IgD-negative memory B cell (primary cell): ENCODE measurements around the gene MYO1E. TPM values are rescaled to one million over a fixed set of nuclear protein-coding genes. Genes with fewer than 3 reads are reported as not detected.
A peak's percentile ranks its signal among the peaks of the same experiment; 100 is the strongest.
"Not testable (repeated sequence)": the region's sequence is repeated elsewhere in the genome, so short reads cannot be mapped to it uniquely, and the experiment has no call there.

Experiments used
- H3K27ac Mint-ChIP-seq, 3 donors: one replicate each; pipeline ENCODE4 v1.8.0; 2020 to 2022; ENCODE audit warnings: mild to moderate bottlenecking in 3 of 3, mixed read lengths in 3 of 3, moderate library complexity in 1 of 3
- H3K27me3 Mint-ChIP-seq: one replicate; pipeline ENCODE4 v1.8.0; 2021; ENCODE audit warnings: mixed read lengths
- H3K36me3 Mint-ChIP-seq: one replicate; pipeline ENCODE4 v1.8.0; 2020; ENCODE audit warnings: mild to moderate bottlenecking, mixed read lengths
- H3K4me1 Mint-ChIP-seq, 3 donors: one replicate each; pipeline ENCODE4 v1.8.0; 2020 to 2022; ENCODE audit warnings: mixed read lengths in 3 of 3, mild to moderate bottlenecking in 1 of 3
- H3K4me3 Mint-ChIP-seq, 4 donors: one replicate each; pipeline ENCODE4 v1.8.0; 2020 to 2022; ENCODE audit warnings: mild to moderate bottlenecking in 4 of 4, mixed read lengths in 4 of 4, moderate library complexity in 3 of 4
- H3K9me3 Mint-ChIP-seq, 3 donors: one replicate each; pipeline ENCODE4 v1.8.0; 2020 to 2021; ENCODE audit warnings: mixed read lengths in 3 of 3, mild to moderate bottlenecking in 1 of 3
- polyA plus RNA-seq: library from polyadenylated mRNA; unstranded; fragments of 300-500 nt; fragmentation: Illumina TruSeq; gene quantifications from one replicate; pipeline ENCODE4 v1.2.3, GENCODE V29; 2021

MYO1E gene
- 27.4 TPM for polyA plus RNA-seq

DNA sequence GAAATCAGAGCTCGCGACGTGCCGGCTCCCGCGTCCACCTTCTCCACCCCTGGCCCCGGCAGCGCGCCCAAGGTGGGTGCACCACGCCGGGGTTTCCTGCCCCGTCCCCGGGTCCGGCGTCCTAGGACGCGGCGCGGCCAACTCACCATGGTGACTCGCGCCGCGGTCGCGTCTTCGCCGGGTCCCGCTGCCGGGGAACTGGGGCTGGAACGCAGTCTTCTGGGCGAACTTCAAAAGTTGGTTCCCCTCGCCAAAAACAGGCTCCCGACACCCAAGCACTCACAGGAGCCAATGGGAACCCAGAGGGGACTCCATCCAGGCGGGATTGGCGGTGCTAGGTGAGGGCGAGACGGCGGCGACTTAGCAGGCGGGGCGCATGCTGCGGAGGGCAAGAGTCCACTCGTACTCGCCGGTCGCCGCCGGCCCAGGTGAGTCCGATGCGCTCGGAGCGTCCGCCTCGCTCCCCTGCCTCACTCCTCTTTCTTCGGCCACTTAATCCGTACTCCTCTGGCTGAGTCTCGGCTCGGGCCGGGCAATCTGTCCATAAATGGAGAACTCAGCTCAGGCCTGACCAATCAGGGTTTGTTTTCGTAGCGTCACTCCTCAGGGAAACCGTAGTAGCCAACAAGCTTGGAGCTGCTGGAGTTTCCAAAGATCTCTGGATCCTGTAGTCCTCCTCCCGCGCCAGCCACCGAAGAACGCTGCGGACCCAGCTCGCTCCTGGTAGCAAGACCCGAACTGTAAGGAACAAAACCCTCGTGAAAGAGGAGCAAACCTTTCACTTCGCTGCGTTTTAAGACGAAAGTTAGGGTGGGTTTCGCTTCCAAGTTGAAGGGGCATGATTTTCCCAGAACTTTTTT lies at the start of gene MYO1E:
MYO1E (minus strand) TSS at position 520 of the 860 bp plus-strand sequence; CDS start at position 149, 371 bp downstream.
- Mint-ChIP-seq H3K4me3 (peak within 1 kb of the TSS; percentile 93 to 100 (median 98)), H3K9me3 (no peaks in the 10 kb centered on the region), H3K27me3 (peaks cover 8% of the 10 kb centered on the region), H3K36me3 (no peaks in the 10 kb centered on the region), H3K27ac (peak within 1 kb of the TSS; percentile 78 to 99 (median 81)), H3K4me1 (peaks cover 17 to 53% (median 28%) of the 10 kb centered on the region in 3 donors)

DNA sequence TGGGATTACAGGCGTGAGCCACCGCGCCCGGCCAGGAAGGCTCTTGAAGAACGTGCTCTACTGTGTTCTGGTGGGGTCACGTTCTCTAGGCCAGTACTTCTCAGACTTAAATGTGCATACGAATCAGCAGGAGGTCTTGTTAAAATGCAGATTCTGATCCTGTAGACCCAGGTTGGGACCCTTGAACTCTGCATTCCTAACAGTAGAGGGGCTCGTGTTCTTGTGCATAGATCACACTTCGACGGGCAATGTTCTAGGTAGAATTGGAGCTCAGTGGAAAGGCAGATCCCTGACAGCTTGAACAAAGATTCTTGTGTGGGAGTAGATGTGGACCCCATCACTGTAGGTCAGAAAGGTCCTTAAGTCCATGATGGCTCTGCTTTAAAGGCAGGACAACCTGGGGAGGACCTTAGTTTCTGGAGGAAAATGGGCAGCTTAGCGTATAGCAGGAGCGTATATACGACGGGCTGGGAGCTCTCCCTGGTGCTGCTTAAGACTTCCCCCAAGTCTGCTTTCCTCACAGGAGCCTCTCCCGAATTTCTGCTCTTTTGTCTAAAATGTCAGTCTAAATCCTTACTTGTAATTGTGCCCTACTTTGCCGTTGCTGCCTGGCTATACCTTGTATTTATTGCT lies 48.4 kb upstream of the MYO1E start:
- Mint-ChIP-seq H3K4me1 (peaks cover 12 to 22% (median 21%) of the 10 kb centered on the region in 3 donors), H3K27me3 (peaks cover 1% of the 10 kb centered on the region), H3K9me3 (no peaks in the 10 kb centered on the region), H3K4me3 (peak overlapping the region in 1 of 4 donors; percentile 1), H3K27ac (no peak overlapping the region), H3K36me3 (no peaks in the 10 kb centered on the region)

DNA sequence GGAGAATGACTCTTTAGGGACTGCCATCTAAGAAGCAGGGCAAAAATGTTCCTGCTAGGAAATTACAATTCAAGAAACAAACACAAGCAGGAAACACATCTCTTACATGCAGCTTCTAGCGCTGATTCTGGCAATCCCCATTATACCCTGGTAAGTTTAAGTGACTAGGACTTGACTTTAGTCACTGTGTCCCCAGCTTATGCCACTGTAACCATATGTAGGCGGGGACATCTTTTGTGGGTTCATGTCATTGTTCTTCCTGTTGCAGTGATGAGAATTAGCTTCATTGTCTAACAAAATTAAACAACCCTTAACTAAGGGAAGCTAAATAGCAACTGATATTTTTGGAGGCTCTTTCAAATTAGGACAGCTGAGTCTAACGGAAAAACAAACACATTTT lies 47.4 kb upstream of the MYO1E start:
- peaks cover 12 to 24% (median 21%) of the 10 kb centered on the region in 3 donors for H3K4me1 Mint-ChIP-seq
- no peak overlapping the region for H3K27ac Mint-ChIP-seq

DNA sequence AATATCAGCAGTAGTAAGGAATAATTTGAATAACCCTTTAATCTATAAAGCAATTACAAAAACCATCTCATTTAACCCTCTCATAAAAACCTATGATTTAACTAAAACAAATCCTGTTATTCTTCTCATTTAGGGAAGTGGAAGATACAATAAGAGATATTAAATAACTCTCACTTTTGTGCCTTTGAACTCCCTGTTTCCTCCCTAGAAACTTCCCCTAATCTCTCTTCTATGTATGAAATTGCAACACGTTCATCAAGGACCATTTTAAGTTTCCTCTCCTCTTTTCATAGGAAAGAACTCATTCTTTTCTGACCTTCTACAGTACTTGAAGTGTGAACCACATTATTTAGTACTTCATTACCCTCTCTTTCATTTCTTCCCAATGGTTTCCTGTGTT lies 46.5 kb upstream of the MYO1E start:
- Mint-ChIP-seq H3K27ac (no peak overlapping the region), H3K36me3 (no peaks in the 10 kb centered on the region), H3K4me1 (peaks cover 7 to 22% (median 19%) of the 10 kb centered on the region in 3 donors), H3K27me3 (peaks cover 1% of the 10 kb centered on the region), H3K4me3 (no peak overlapping the region), H3K9me3 (no peaks in the 10 kb centered on the region)

More for the DNA sequence above, 47.4 kb upstream of the MYO1E start:
- Mint-ChIP-seq H3K9me3 (no peaks in the 10 kb centered on the region), H3K36me3 (no peaks in the 10 kb centered on the region), H3K4me3 (no peak overlapping the region), H3K27me3 (peaks cover 1% of the 10 kb centered on the region)

DNA sequence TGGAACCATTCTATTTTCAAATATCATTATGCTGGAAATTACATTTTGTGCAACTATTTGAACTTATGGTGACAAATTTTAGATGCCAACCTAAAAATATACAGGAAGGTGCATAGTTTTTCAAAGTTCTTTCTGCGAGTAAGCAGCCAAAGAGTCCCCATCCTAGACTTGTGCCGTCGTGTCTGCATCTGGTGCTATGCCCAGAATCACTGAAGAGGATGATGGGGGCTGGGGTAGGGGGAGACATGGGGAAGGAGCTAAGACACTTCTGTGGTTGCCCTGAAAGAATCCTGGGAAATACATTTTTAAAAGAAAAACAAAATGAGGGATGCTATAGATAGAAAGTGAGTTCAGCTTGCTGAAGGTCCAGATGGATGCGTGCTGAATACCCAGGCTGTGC lies 44.1 kb upstream of the MYO1E start:
- no peak overlapping the region for H3K27ac Mint-ChIP-seq
- no peaks in the 10 kb centered on the region for H3K27me3 Mint-ChIP-seq

DNA sequence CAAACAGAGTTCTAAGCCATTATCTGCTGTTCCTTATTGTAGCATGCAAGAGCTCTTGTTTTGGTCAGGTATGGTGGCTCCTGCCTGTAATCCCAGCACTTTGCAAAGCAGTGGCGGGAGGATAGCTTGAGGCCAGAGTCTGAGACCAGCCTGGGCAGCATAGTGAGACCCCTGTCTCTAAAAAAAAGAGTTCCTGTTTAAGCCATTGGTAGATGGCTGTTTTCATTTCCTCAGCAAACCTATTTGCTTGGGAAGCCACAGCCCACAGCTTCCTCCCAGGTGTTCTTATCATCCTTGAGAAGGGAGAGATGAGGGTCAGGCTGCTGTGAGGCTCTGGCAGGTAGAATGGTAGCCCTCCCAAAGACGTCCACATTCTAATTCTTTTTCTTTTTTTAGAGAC lies 40.9 kb upstream of the MYO1E start:
- no peaks in the 10 kb centered on the region for H3K36me3 Mint-ChIP-seq
- H3K9me3 Mint-ChIP-seq, result no peaks in the 10 kb centered on the region
- H3K4me1 Mint-ChIP-seq, result peaks cover 35 to 50% (median 44%) of the 10 kb centered on the region in 3 donors
- no peaks in the 10 kb centered on the region for H3K27me3 Mint-ChIP-seq
- H3K4me3 Mint-ChIP-seq, result peak overlapping the region in 2 of 4 donors; percentile 41 to 91
- peak overlapping the region in 2 of 3 donors; percentile 79 to 97 for H3K27ac Mint-ChIP-seq

More for the DNA sequence above, 44.1 kb upstream of the MYO1E start:
- Mint-ChIP-seq H3K36me3 (no peaks in the 10 kb centered on the region), H3K9me3 (no peaks in the 10 kb centered on the region), H3K4me3 (no peak overlapping the region), H3K4me1 (peaks cover 26 to 44% (median 36%) of the 10 kb centered on the region in 3 donors)

DNA sequence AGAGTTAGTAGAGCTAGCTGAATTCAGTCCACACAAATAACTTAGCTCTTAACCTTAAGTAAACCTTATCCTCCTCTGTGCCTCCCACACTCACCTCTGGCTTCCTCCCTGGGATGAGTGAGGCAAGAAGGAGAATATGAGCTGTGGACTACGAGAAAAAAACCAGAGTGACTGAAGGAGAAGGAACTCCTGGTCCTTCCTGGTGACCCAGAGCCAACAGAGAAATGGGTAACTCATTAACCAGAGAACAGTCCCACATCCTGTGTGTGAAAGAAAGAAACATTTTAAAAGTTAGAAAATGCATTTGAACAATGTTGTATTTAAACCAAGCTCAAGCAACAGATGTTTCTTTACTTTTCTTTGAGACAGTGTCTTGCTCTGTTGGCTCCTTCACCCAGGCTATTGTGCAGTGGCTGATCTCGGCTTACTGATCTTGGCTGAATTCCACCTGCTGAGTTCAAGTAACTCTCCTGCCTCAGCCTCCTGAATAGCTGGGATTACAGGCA lies 37.8 kb upstream of the MYO1E start:
- no peaks in the 10 kb centered on the region for H3K9me3 Mint-ChIP-seq
- no peaks in the 10 kb centered on the region for H3K27me3 Mint-ChIP-seq
- H3K36me3 Mint-ChIP-seq, result no peaks in the 10 kb centered on the region
- H3K4me1 Mint-ChIP-seq, result peaks cover 47 to 56% (median 54%) of the 10 kb centered on the region in 3 donors
- H3K27ac Mint-ChIP-seq, result peak overlapping the region in 2 of 3 donors; percentile 70 to 79
- H3K4me3 Mint-ChIP-seq, result peak overlapping the region in 2 of 4 donors; percentile 86 to 91

DNA sequence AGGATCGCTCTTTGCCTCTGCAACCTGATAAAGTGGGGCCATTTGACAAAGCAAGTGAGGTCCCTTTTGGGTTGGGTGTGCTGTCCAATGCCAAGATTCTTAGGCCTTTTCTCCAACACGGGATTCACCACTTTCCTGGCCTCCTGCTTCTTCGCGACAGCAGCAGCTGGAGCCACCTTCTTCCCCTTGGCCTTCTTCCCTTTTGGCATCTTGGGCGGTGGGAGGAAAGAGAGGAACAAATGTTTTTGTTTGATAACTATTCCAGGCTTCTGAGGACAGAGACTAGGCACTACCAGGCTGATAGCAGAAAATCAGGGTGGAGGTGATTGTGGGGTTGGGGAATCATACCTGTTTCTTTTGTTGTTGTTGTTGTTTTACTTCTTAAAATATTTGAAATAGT lies 35.3 kb upstream of the MYO1E start:
- peaks cover 37 to 49% (median 42%) of the 10 kb centered on the region in 3 donors for H3K4me1 Mint-ChIP-seq
- H3K36me3 Mint-ChIP-seq, result no peaks in the 10 kb centered on the region
- H3K9me3 Mint-ChIP-seq, result no peaks in the 10 kb centered on the region
- no peaks in the 10 kb centered on the region for H3K27me3 Mint-ChIP-seq
- H3K4me3 Mint-ChIP-seq, result no peak overlapping the region
- H3K27ac Mint-ChIP-seq, result no peak overlapping the region

DNA sequence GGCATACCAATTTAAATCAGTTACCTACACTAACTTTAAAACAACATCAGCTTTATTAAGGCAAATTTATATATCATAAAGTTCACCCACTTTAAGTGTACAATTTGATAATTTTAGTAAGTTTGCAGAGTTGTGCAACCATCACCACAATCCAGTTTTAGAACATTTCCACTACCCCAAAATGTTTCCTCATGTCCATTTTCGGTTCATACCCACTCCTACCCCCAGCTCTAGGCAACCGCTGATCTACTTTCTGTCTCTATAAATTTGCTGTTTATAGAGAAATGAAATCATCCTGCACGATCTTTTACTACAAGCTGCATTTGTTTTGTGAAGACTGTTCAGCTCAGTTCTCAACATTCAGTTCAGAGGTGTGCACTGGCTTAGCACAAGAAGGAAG lies 33.8 kb upstream of the MYO1E start:
- H3K9me3 Mint-ChIP-seq, result no peaks in the 10 kb centered on the region
- H3K4me3 Mint-ChIP-seq, result peak overlapping the region; percentile 15 to 85 (median 67)
- no peaks in the 10 kb centered on the region for H3K36me3 Mint-ChIP-seq
- peak overlapping the region in 1 of 3 donors; percentile 2 for H3K27ac Mint-ChIP-seq
- H3K4me1 Mint-ChIP-seq, result peaks cover 30 to 41% (median 34%) of the 10 kb centered on the region in 3 donors
- H3K27me3 Mint-ChIP-seq, result no peaks in the 10 kb centered on the region

DNA sequence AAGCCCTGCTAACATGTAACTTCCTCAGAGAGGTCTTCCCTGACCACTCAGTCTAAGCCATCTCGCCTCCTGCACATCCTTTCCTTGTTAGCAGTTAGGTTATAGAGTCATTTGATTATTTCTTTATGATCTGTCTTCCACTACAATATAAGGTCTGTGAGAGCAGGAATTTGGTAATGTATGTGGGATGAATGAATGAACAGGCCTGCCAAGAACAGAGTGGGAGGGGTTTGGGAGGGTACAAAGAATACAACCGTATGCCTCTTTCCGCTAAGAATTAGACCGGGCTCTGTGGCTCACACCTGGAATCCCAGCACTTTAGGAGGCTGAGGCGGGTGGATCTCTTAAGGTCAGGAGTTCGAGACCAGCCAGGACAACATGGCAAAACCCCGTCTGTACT lies 32.4 kb upstream of the MYO1E start:
- Mint-ChIP-seq H3K27ac (peak overlapping the region in 1 of 3 donors; percentile 64), H3K27me3 (no peaks in the 10 kb centered on the region), H3K4me1 (peaks cover 33 to 35% (median 35%) of the 10 kb centered on the region in 3 donors), H3K9me3 (no peaks in the 10 kb centered on the region), H3K36me3 (no peaks in the 10 kb centered on the region), H3K4me3 (peak overlapping the region in 1 of 4 donors; percentile 23)

DNA sequence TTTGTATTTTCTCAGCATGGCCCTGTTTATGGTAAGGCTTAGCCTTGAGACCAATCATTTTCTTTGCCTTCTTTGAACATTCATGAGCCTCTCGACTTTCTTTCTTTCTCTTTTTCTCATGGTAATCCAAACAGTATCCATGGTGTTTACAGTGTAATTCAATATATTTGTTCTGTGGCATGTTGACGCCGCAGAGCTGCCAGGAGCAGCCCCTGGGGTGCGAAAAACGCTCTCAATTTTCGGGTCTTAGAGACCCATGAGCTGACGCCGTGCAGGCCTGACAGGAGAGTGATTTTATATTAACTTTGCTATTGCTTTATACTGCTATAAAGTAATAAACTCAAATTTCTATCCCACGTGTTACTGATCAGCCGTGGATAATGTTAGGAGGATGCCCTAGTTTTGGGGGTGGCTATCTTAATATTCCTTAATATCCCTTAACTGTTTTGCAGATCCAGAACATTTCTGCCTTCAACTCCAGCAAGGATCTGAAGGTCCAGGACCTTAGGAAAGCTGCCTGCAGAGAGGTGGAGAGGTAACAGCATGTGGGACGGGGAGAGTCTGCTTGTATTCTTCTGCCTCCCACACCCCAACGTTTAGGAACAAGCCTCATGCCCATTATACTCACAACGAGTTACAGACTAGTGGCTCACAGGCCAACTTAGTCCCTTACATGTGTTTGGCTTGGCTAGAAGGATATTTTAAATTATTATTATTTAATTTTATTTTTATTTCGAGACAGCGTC lies 29.3 kb upstream of the MYO1E start:
- Mint-ChIP-seq H3K9me3 (no peaks in the 10 kb centered on the region), H3K36me3 (no peaks in the 10 kb centered on the region), H3K27me3 (no peaks in the 10 kb centered on the region), H3K4me3 (peak overlapping the region in 1 of 4 donors; percentile 88), H3K27ac (peak overlapping the region in 1 of 3 donors; percentile 36), H3K4me1 (peaks cover 40 to 51% (median 41%) of the 10 kb centered on the region in 3 donors)

DNA sequence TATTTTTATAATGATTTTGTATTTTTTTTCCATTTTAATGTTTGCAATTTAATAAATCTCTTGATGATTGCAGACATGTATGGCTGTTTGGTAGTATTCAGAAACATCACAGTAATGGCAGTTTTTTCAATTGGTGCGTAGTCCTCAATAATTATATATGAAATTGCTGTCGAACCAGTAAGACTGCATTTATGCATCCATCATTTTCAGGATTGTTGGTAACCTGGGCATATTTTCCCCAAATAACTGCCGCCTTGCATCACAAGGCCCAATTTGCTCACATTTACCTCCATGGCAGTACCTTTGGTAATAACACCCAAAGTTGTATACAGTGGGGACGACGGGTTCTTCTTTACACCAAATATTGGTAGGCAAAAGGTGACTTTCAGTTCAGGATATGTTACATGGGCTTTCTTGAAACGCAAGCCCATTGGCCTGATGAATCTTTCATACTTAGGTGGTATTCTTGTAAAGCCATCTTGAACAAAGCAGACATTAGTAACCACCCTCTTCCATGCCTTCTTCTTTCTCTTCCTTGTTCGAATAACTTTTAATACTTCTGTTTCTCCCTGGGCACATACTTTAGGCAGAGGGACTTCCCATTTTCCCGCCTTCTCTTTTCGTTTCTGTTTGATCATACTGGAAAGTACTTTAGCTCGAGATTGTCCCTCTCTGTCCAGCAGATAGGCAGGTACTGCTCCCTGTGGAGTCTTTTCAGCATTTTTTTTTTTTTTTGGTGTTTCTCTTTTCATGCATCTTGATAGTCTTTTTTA lies 28.6 kb upstream of the MYO1E start:
- H3K9me3 Mint-ChIP-seq, H3K36me3 Mint-ChIP-seq, H3K27me3 Mint-ChIP-seq: not testable (repeated sequence)
- Mint-ChIP-seq H3K4me1 (peaks cover 36 to 47% (median 40%) of the 10 kb centered on the region in 3 donors), H3K27ac (peak overlapping the region in 2 of 3 donors; percentile 8 to 36), H3K4me3 (peak overlapping the region in 1 of 4 donors; percentile 88)

DNA sequence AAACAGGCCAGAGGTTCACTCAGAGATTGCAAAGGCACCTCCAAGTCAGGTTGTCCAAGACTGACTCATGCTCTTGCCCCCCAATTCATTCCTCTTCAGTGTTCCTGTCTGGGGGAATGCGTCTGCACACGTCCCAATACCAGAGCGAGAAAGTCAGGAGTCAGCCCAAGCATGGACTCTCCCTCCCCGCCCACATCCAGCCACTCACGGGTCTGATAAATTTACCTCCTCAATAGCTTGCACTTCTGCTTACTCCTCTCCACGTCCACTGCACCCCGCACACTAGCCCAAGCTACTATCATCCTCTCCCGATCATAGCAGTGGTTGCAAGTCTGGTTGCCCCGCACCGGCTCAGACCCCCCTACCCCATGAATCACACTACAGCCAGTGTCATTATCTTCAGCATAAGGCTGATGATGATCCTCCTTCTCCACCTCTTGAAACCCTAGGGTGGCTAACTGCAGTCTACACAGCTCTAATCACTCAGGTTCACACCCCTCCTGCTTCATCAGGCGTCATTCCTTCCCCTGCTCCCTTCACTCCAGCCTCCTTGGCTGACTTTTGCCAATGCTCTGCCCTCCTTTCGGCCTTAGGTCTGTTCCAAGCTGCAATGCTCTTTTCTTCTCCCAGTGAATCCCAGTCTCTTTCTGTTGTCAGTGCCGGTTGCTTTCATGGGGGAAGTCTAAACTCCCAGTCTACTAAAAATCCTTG lies 27.6 kb upstream of the MYO1E start:
- H3K36me3 Mint-ChIP-seq, result no peaks in the 10 kb centered on the region
- peak overlapping the region; percentile 15 to 83 (median 72) for H3K4me3 Mint-ChIP-seq
- H3K27me3 Mint-ChIP-seq, result no peaks in the 10 kb centered on the region
- H3K9me3 Mint-ChIP-seq, result no peaks in the 10 kb centered on the region
- H3K4me1 Mint-ChIP-seq, result peaks cover 32 to 41% (median 38%) of the 10 kb centered on the region in 3 donors
- peak overlapping the region; percentile 36 to 94 (median 38) for H3K27ac Mint-ChIP-seq
